ENCODE measurements around the gene SPRED1. TPM values are rescaled to one million over a fixed set of nuclear protein-coding genes. Genes with fewer than 3 reads are reported as not detected.

Gene SPRED1
- total RNA-seq, 1 donor from 2014 or later = 36.0 TPM

- no peak for DNase-seq (ENCODE audit: low read depth)
Measured at GRCh38 chr15:38281031-38281430, 28.4 kb downstream of the SPRED1 start.

GRCh38 chr15:38283010-38283409 lies 30.4 kb downstream of the SPRED1 start:
- no peak for DNase-seq (ENCODE audit: low read depth)

GRCh38 chr15:38285456-38285855 lies 32.8 kb downstream of the SPRED1 start:
- DNase-seq (ENCODE audit: low read depth) = no peak

GRCh38 chr15:38294126-38294525 lies 41.5 kb downstream of the SPRED1 start:
- no peak for DNase-seq (ENCODE audit: low read depth)

GRCh38 chr15:38297623-38298388 lies 45.2 kb downstream of the SPRED1 start:
- DNase-seq (ENCODE audit: low read depth) = no peak

GRCh38 chr15:38299216-38299615 lies 46.6 kb downstream of the SPRED1 start:
- no peak for DNase-seq (ENCODE audit: low read depth)

- DNase-seq (ENCODE audit: low read depth) = no peak
Measured at GRCh38 chr15:38300395-38300794, 47.8 kb downstream of the SPRED1 start.

- DNase-seq (ENCODE audit: low read depth) = no peak
Measured at GRCh38 chr15:38304481-38304880, 51.8 kb downstream of the SPRED1 start.

- no peak for DNase-seq (ENCODE audit: low read depth)
Measured at GRCh38 chr15:38307251-38307650, 54.6 kb downstream of the SPRED1 start.

- DNase-seq (ENCODE audit: low read depth) = no peak
Measured at GRCh38 chr15:38307861-38308641, 55.4 kb downstream of the SPRED1 start.

- DNase-seq (ENCODE audit: low read depth) = no peak
Measured at GRCh38 chr15:38308797-38309196, 56.2 kb downstream of the SPRED1 start.

- no peak for DNase-seq (ENCODE audit: low read depth)
Measured at GRCh38 chr15:38312190-38312589, 59.6 kb downstream of the SPRED1 start.

- no peak for DNase-seq (ENCODE audit: low read depth)
Measured at GRCh38 chr15:38316311-38316710, 63.7 kb downstream of the SPRED1 start.

GRCh38 chr15:38320181-38320580 lies 67.5 kb downstream of the SPRED1 start:
- DNase-seq (ENCODE audit: low read depth) = no peak

- no peak for DNase-seq (ENCODE audit: low read depth)
Measured at GRCh38 chr15:38320866-38321265, 68.2 kb downstream of the SPRED1 start.

- no peak for DNase-seq (ENCODE audit: low read depth)
Measured at GRCh38 chr15:38323895-38324294, 71.3 kb downstream of the SPRED1 start.

GRCh38 chr15:38324939-38325647 lies 72.5 kb downstream of the SPRED1 start:
- no peak for DNase-seq (ENCODE audit: low read depth)

GRCh38 chr15:38325648-38325990 lies 73.0 kb downstream of the SPRED1 start:
- peak; percentile 9 for DNase-seq (ENCODE audit: low read depth)

- DNase-seq (ENCODE audit: low read depth) = no peak
Measured at GRCh38 chr15:38332711-38333110, 80.1 kb downstream of the SPRED1 start.

- no peak for DNase-seq (ENCODE audit: low read depth)
Measured at GRCh38 chr15:38335116-38335515, 82.5 kb downstream of the SPRED1 start.

- no peak for DNase-seq (ENCODE audit: low read depth)
Measured at GRCh38 chr15:38344351-38344750, 91.7 kb downstream of the SPRED1 start.

- no peak for DNase-seq (ENCODE audit: low read depth)
Measured at GRCh38 chr15:38349251-38349650, 96.6 kb downstream of the SPRED1 start.

GRCh38 chr15:38351466-38351865 lies 98.8 kb downstream of the SPRED1 start:
- no peak for DNase-seq (ENCODE audit: low read depth)

Data from renal cortical epithelial cell (primary cell).